GM21515 (cell line): ENCODE measurements around the gene WT1.
"Not testable (repeated sequence)": the region's sequence is repeated elsewhere in the genome, so short reads cannot be mapped to it uniquely, and the experiment has no call there.

Source experiments
- ATAC-seq: cut with Tn5 transposase; IDR thresholded peaks from one replicate; pipeline ENCODE4 v1.9.1; 2021; ENCODE audit not compliant: unreplicated experiment

WT1 gene

DNA sequence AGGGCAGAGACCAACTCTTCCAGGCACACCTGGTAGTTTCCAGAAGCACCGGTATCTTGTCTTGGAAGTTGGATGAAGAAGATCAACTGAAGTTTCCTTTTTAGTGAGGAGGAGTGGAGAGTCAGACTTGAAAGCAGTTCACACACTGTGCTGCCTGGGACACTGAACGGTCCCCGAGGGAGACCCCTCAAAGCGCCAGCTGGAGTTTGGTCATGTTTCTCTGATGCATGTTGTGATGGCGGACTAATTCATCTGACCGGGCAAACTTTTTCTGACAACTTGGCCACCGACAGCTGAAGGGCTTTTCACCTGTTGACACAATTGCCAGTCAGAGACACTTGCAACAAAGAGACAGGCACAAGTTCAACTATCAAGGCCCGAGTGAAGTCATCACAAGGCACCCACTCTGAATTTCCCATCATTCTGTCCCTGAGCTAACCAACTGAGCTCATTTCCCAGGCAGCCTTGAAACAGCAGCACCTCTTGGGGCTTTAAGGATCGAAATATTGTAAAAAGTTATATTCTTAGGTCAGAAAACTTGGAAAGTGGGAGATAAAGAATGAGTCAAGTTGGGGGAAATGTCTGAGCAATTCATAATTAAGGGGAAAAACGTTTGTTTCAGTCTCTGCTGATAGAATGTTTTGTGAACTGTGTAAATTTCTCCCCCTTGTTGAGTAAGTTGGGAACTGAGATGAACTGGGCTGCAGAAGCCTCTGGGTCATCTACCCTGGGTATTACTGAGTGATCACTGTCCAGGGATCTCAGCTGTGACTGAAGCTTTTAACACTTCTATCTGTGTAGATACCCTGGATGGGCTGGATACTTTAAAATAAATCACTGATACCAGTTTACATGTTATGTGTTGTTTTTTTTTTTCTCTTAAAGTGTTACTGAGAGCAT is 46.2 kb downstream of the WT1 start:
- ATAC-seq, result no peak

- ATAC-seq, result no peak
Measured at GRCh38 chr11:32388365-32388764, 47.0 kb downstream of the WT1 start.

DNA sequence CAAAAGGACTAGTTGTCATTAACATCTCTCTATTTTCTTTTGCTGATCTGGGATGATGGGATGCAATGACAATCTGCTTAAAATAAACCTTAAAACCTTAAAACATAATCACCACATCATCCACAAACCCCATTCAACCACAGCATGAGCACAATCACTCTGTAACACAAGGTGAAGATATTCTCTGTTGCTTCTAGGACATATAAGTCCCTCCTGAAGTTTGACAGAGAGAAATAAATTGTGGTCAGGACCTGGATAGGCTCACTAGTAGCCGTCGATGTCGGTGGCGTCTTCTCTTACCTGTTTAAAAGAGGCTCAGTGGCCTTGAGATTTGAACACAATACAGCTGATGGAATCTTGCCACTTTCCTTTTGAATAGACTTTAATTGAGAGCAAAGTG is 47.9 kb downstream of the WT1 start:
- no peak for ATAC-seq

- ATAC-seq, result no peak
Measured at GRCh38 chr11:32386770-32387377, 48.5 kb downstream of the WT1 start.

GRCh38 chr11:32385998-32386397 is 49.3 kb downstream of the WT1 start:
- no peak for ATAC-seq

GRCh38 chr11:32382339-32383049 is 52.8 kb downstream of the WT1 start:
- no peak for ATAC-seq

DNA sequence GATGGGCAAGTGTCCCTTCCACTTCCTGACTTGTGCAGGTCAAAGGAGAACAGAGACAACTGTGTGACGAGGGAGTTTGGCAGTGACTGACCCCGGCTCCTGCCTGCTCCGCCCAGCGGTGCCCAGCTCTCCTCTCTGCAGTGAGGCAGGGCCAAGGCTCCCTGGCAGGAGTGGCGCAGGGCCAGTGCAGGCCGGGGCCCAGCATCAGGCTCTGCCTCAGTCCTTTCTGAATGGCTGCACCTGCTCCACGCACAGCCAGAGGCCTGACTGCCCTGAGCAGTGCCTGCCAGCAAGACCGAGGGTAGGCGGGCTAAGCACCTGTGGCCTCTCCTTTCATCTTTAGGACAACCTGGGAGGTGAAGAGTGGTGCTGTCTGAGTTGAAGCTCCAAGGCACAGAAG is 54.2 kb downstream of the WT1 start:
- ATAC-seq, result no peak

GRCh38 chr11:32379719-32380118 is 55.6 kb downstream of the WT1 start:
- ATAC-seq, result no peak

- ATAC-seq, result no peak
Measured at GRCh38 chr11:32375826-32376225, 59.5 kb downstream of the WT1 start.

GRCh38 chr11:32374261-32374711 is 61.1 kb downstream of the WT1 start:
- no peak for ATAC-seq

DNA sequence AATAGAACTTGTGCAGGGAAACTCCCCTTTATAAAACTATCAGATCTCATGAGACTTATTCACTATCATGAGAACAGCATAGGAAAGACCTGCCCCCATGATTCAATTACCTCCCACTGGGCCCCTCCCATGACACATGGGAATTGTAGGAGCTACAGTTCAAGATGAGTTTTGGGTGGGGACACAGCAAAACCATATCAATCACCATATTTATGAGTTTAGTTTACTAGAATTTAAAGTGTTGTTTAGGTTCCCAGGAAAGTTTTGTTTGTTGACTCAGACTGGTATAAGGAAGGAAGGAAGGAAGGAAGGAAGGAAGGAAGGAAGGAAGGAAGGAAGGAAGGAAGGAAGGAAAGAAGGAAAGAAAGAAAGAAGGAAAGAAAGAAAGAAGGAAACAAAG is 65.4 kb downstream of the WT1 start:
- not testable (repeated sequence) for ATAC-seq

- ATAC-seq, result no peak
Measured at GRCh38 chr11:32366666-32367065, 68.7 kb downstream of the WT1 start.

GRCh38 chr11:32365192-32365591 is 70.1 kb downstream of the WT1 start:
- no peak for ATAC-seq

- ATAC-seq, result no peak
Measured at GRCh38 chr11:32358729-32359128, 76.6 kb downstream of the WT1 start.

GRCh38 chr11:32353884-32354283 is 81.5 kb downstream of the WT1 start:
- ATAC-seq, result no peak

- ATAC-seq, result no peak
Measured at GRCh38 chr11:32348502-32348901, 86.8 kb downstream of the WT1 start.

DNA sequence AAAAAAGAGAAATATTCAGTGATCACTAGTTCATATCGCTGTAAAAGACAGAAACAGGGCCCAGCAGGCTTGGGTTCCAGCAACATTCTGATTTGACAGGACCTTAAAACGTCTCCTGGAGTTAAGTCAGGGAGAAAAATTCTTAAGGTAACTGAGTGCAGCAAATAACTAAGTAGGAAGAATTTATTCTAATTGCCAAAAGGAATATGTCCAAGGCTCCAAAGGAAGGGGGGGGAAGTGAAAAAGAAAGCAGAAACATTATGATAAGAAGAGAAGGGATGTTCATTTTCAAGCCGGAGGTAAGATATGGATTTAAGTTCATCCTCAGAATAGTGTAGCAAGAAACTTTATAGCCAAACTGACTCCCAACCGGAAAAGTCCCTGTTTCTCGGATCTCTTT is 90.4 kb downstream of the WT1 start:
- no peak for ATAC-seq

- no peak for ATAC-seq
Measured at GRCh38 chr11:32343325-32344008, 91.9 kb downstream of the WT1 start.

- ATAC-seq, result no peak
Measured at GRCh38 chr11:32341620-32342613, 93.4 kb downstream of the WT1 start.

DNA sequence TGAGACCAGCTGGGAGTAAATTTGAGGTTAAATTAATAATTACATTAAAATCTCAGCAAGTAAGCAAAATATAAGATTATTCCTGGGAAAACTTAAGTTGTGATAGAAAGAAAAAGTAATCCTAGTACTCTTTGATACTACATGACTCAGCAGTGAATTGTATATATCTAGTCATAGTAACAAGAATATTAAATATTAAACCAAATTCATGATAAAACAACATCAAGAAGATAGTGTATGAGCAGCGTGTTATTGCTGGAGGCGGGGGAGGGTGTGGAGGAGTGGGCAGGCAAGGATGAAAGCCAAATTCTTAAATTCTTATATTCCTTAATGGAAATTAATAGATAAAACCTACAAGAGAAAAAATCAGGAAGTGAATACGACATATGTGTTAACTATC is 95.2 kb downstream of the WT1 start:
- ATAC-seq, result no peak
